ENCODE results near the gene MOCOS. TPM values are rescaled to one million over a fixed set of nuclear protein-coding genes. Genes with fewer than 3 reads are reported as not detected.

MOCOS gene
- total RNA-seq, 2 experiments from 2014 or later, result 0.13 to 0.18 TPM

DNA sequence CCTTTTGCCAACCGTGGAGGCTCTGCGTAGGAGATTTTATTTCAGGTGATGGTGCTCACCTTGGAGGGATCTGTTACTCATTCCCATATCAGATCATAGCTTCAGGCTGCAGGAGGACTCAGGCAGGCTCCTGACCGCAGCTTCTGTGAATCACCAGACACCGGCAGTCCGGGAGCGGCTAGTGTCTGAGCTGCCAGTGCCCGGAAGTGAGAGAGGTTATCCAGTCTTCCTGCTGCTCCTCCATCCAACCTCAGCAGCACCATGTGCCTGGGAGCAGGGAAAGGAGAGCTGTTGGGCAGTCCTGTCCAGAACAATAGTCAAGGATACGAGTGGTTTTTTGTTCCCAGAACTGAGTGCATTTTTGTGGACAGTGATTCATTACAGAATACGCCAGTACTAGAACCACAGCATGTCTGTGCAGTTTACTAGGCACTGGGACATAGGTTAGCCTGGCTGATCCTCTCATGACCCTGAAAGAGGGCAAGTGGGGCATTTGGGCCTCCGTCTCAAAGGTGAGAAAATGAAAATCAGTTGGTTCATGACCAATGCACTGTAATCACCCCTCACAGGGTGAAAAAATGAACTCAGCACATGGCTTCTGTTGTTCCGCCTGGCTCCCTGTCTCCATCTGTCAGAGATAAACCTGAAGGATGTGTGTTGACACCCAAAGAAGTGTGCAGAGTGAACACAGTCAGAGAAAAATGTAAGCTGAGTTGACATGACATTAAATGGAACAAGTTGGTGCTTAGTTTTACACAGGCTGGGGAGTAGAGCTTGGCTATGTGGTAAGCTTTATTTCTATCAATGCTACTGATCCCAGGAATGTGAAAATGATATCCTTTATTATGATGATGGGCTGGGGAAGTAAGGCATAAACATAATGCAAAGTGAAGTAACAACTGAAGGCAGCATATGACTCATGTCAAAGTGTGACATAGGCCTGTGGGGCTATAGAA, 122.4 kb downstream of the MOCOS start:
- CTCF ChIA-PET, result no interaction called here
- no peak for TF ChIP-seq CTCF (IDR thresholded peaks at IDR 0.05)
- Mint-ChIP-seq H3K4me1 (ENCODE audit: low read depth) (no peaks in the 10 kb centered on the region), H3K27ac (no peak overlapping the region), H3K36me3 (ENCODE audit: low read depth) (no peaks in the 10 kb centered on the region), H3K27me3 (peaks cover 23% of the 10 kb centered on the region), H3K9me3 (no peaks in the 10 kb centered on the region), H3K4me3 (no peak overlapping the region)
- intact Hi-C loops (cut with micrococcal nuclease), result loop anchor here (10.0 kb wide), 1 partner anchor 265 kb away; no protein-coding TSS in a partner anchor
- POLR2A ChIA-PET, result no interaction called here
- no peak for ATAC-seq
- DNase-seq, result no peak

DNA sequence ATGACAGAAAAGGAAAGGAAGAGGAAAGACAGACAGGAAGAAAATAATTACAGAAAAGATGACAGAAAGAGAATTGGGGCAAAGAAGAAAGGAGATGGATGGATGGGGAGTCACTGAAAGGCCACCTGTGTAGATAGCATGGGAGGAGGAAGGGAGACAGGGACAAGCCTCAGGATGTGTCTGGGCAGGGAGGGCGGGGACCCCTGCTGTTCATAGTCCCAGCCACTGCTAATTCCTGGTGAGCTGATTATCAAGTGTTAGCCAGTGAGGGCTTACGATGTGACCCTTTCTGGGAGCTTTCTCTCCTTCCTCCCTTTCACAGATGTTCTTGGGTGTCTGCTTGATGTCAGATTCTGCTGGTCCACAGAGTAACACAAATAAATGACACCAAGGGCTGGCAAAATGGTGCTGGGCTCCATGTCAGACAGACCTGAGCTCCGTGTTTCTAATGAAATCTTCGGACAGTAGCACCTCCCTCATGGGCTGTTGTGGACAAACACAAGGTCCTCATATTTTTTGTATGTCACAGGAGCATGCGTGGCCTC, 123.8 kb downstream of the MOCOS start:
- H3K27me3 Mint-ChIP-seq, result peaks cover 17% of the 10 kb centered on the region
- no peaks in the 10 kb centered on the region for H3K9me3 Mint-ChIP-seq
- ATAC-seq, result no peak
- ChIA-PET POLR2A (no interaction called here), CTCF (no interaction called here)
- intact Hi-C loops (cut with micrococcal nuclease), result no loop called here
- no peak for DNase-seq
- no peak overlapping the region for H3K4me3 Mint-ChIP-seq
- H3K4me1 Mint-ChIP-seq (ENCODE audit: low read depth), result no peaks in the 10 kb centered on the region
- no peaks in the 10 kb centered on the region for H3K36me3 Mint-ChIP-seq (ENCODE audit: low read depth)
- TF ChIP-seq CTCF (IDR thresholded peaks at IDR 0.05), result no peak
- no peak overlapping the region for H3K27ac Mint-ChIP-seq

DNA sequence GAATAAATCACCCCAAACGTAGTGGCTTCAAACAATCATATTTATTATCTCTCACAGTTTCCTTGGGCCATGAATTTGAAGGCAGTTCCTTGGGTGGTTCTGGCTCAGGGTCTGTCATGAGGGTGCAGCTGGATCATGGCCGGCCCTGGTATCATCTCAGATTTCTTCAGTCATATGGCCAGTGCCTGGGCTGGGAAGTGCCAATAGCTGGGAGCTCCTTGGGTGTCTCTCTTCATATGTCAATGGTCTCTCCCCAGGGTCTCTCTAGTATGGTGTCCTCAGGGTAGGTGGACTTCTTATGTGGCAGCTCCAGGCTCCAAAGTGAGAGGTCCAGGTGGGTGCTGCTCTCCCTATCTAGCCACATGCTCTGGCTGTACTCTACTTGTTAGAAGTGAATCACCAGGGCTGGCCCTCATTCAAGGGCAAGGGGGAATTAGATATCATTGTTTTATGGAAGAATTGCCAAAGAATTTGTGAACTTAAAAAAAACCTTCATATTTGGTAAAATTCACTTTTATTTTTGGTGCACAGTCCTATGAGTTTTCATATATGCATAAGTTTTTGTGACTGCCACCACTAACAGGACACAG, 125.6 kb downstream of the MOCOS start:
- Mint-ChIP-seq H3K4me3 (no peak overlapping the region), H3K36me3 (ENCODE audit: low read depth) (no peaks in the 10 kb centered on the region), H3K27ac (no peak overlapping the region), H3K9me3 (no peaks in the 10 kb centered on the region), H3K27me3 (peaks cover 13% of the 10 kb centered on the region), H3K4me1 (ENCODE audit: low read depth) (no peaks in the 10 kb centered on the region)
- ChIA-PET CTCF (no interaction called here), POLR2A (no interaction called here)
- TF ChIP-seq CTCF (IDR thresholded peaks at IDR 0.05), result no peak
- ATAC-seq, result no peak
- intact Hi-C loops (cut with micrococcal nuclease), result no loop called here
- DNase-seq, result no peak

- no peak for TF ChIP-seq CTCF (IDR thresholded peaks at IDR 0.05)
- ChIA-PET POLR2A (no interaction called here), CTCF (no interaction called here)
- Mint-ChIP-seq H3K4me1 (ENCODE audit: low read depth) (no peaks in the 10 kb centered on the region), H3K27ac (no peak overlapping the region), H3K9me3 (peaks cover 9% of the 10 kb centered on the region), H3K27me3 (peaks cover 15% of the 10 kb centered on the region), H3K4me3 (no peak overlapping the region), H3K36me3 (ENCODE audit: low read depth) (peaks cover 2% of the 10 kb centered on the region)
- DNase-seq (no peak), ATAC-seq (no peak)
- intact Hi-C loops (cut with micrococcal nuclease), result no loop called here
Measured at GRCh38 chr18:36314098-36314497, 126.8 kb downstream of the MOCOS start.

DNA sequence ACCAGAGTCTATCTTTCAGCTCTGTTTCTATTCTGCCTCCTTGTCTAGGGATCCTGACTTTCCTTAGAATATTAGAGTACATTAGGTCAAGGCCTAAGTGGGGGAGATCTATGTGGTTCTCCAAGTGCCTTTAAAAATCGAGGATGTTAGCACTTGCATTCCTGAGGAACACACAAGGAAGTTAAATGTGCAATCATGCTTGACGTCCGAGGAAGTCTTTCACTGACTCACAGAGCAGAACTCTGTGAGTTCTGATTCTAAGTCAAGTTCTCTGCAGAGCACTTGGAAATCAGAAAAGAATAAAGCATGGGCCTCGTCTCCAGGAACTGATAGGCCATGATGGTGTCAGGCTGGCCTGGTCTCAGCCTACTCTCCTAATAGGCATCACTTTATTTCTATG, 127.5 kb downstream of the MOCOS start:
- H3K27ac Mint-ChIP-seq, result no peak overlapping the region

More for the DNA sequence above, 127.5 kb downstream of the MOCOS start:
- DNase-seq (no peak), ATAC-seq (no peak)
- Mint-ChIP-seq H3K36me3 (ENCODE audit: low read depth) (peaks cover 2% of the 10 kb centered on the region), H3K27me3 (peaks cover 12% of the 10 kb centered on the region), H3K4me1 (ENCODE audit: low read depth) (no peaks in the 10 kb centered on the region), H3K4me3 (no peak overlapping the region), H3K9me3 (peaks cover 10% of the 10 kb centered on the region)
- ChIA-PET CTCF (no interaction called here), POLR2A (no interaction called here)
- no peak for TF ChIP-seq CTCF (IDR thresholded peaks at IDR 0.05)
- intact Hi-C loops (cut with micrococcal nuclease), result no loop called here

Data from activated CD8-positive, alpha-beta T cell treated with anti-CD3 and anti-CD28 coated beads for 36 hours (primary cell).